GM19240 (cell line): ENCODE results near the gene BCKDK.

Experiments used
- DNase-seq: peaks from one replicate; pipeline ENCODE4 v3.0.0; 2011; ENCODE audit warnings: low spot score; ENCODE audit not compliant: insufficient read length

The BCKDK gene

GRCh38 chr16:31108035-31108793, at the start of gene BCKDK:
TSS of gene BCKDK (plus strand) at chr16:31108386. CDS start at chr16:31109224, 838 bp downstream.
- DNase-seq: peak; percentile 79

DNA sequence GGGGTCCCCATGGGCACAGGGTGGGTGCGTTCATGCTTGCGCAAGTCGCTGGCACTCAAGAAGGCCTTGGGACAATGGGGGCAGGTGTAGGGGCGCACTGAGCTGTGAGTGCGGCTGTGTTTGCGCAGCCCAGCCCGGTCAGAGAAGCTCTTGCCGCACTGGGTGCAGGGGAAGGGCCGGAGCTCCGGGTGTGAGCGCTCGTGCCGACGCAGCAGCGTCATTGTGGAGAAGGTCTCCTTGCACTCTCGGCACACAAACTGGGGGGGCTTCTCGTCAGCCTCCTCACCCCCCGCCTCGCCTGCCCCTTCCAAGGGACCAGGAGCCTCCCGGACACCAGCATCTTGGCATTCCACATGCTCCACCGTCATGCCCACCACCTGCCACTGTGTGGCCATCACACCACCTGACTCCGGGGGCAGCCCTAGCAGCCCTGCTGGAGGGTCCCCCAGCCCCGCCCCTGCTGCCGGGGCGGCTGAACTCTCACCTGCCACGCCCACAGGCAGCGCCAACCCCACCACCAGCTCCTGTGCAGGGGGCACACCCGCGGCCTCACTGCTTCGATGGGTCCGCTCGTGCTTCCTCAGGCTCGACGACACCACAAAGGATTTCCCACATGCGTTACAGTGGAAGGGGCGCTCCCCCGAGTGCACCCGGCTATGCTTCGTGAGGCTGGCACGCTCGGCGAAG, 46.9 kb upstream of the BCKDK start:
- DNase-seq: no peak

- no peak for DNase-seq
Observed at GRCh38 chr16:31061813-31062440, 46.3 kb upstream of the BCKDK start.

GRCh38 chr16:31063495-31063842, 44.7 kb upstream of the BCKDK start:
- DNase-seq: no peak

- DNase-seq: no peak
Observed at GRCh38 chr16:31063843-31064611, 44.2 kb upstream of the BCKDK start.

GRCh38 chr16:31064882-31065461, 43.2 kb upstream of the BCKDK start:
- no peak for DNase-seq

DNA sequence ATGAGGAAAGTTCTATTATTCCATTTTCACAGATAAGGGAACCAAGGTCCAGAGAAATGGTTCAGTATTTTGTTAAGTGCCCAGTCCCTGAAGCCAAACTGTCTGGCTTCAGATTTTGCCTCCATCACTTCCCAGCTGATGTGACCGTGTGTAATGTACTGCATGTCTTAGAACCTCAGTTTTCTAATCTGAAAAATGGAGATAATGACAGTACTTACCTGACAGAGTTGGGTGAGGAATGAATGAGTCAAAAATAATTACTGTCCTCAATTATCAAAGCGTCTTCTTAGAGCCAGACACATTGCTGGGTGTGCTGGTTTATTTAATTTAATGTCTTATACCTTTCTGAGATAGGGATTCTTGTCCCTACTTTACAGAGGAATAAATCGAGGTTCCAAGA, 40.8 kb upstream of the BCKDK start:
- DNase-seq: no peak

- DNase-seq: no peak
Observed at GRCh38 chr16:31071861-31072260, 36.3 kb upstream of the BCKDK start.

DNA sequence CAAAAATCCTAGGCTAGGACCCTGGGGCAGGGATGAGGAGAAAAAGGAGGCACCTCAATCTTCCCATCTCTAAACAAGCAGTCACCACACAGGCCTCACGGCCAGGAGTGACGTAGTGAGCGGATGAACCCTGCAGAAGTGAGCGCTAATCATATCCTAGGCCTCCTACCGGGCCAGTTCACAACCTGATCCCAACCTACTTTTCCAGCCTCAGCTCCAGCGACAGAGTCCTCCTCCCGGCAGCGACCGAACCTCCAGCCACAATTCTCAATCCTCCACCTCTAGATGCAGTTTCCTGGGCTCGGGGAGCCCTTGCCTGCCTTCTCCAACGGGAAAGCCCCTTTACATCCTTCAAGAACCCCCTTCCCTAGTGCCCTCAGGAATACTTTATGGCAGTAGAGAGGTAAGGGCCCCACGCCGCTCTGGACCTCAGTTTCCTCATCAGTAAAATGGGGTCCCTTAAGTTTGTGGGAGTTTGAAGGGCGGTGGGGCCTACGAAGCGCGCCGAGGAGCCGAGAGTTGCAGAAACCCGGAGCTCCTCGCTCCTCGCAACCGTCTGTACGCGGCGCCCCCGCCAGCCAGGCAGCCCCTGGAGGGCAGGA, 35.5 kb upstream of the BCKDK start:
- no peak for DNase-seq

DNA sequence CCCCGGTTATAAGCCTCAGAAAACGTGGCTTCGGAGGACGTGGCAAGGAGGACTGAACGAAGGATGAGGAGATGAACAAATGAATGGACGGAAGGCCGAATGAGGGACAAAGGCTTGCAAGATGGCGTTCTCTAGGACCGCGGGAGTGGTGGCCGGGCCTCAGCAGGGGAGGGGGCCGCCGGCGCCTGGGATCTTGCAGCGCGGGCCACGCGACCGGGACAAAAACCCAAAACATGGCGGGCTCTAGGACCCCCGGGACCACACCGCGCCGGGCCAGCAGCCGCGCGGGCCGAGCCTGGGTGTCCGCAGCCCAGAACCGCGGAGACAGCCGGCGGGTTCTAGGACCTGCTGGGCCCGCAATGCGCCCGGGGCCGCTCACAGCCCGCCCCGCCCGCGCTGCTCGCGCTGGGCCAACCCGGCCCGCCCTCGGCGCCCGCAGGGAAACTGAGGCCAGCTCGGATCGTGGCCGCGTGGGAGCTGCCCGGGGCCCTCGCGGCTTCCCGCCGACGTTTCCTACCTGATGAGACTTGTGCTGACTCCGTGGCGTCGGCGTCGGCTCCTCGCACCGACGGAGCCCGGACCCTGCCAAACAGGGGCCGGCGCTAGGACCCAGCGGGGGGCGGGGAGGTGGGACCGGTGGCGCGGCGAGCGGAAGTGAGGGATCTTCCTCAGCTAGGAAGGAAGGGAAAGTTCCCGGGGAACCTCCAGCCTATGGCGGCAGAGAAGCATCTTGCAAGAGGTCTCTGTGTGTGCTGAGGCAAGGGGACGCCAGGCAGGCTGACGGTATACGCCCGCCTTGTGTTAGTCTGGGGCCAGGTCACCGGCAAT, 34.8 kb upstream of the BCKDK start:
- DNase-seq: peak; percentile 80

DNA sequence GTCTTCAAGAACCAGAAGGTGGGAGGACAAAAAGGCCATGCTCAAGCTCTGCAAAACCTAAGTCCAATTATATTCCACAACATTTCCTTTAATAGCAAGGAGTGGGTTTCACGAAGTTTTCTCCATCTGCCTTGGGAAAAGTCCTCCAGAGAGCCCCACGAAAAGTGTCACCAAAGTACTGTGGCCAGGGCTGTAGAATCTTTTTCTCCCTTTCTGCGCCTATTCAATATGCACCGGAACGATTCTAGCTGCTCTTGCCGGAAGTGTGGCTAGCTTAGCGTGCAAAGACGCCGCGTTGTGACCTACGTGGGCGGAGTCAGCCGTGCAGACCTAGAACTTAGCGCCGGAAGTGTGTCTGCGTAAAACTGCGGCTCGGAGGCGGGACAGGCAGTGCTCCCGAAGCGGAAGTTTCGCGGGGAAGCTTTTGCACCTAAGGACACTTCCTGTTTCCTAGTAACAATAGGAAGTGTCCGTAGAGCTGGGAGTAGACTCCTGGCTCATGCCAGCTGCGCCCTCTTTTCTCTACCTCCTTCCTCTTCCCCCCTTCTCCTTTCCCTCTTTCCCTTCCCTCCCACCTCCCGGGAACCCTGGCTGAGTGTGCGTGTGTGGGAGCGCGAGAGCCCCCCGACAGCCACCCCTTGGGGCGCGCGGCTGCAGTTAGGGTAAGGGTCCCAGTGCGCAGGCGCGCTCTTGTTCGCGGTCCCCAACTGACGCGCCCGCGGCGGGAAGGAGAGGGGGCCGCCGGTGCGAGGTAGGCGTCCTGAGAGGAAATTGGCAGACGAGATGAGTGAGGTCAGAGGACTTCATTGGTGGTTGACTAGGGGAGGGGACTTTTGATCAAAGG, 34.0 kb upstream of the BCKDK start, which contains the start of the genes ZNF646 and ZNF668:
Gene ZNF646 (plus strand): TSS at position 453 of the 844 bp plus-strand sequence. CDS start 1,903 bp downstream, outside the sequence.
Gene ZNF668 (minus strand): TSS at position 271 of the 844 bp plus-strand sequence. CDS start 9,781 bp downstream, outside the sequence.
- DNase-seq: peak; percentile 99

DNA sequence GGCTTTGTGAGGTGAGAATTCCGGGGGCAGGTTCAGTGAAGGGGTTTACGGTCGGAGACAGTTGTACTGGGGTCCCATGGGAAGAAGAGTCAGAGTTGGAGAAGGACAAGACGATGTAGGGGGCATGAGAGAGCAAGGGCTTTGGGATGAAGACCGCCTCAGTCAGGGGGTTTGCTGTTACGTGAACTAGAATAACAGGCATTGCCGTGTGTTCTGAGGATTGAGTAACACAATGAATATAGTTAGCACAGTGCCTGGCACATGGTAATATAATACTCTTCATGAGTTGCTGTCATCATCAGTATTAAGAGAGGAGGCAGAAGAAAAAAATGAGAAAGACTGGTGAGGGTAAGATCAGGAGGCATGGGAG, 33.4 kb upstream of the BCKDK start:
- no peak for DNase-seq

DNA sequence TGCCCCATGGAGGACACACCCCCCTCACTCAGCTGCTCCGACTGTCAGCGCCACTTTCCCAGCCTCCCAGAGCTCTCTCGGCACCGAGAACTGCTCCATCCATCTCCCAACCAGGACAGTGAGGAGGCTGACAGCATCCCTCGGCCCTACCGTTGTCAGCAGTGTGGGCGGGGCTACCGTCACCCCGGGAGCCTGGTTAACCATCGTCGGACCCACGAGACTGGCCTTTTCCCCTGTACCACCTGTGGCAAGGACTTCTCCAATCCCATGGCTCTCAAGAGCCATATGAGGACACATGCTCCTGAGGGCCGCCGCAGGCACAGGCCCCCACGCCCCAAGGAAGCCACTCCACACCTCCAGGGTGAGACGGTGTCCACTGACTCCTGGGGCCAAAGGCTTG, 31.9 kb upstream of the BCKDK start:
- DNase-seq: no peak

GRCh38 chr16:31077024-31077423, 31.2 kb upstream of the BCKDK start:
- DNase-seq: no peak

GRCh38 chr16:31077592-31078396, 30.4 kb upstream of the BCKDK start:
- no peak for DNase-seq

DNA sequence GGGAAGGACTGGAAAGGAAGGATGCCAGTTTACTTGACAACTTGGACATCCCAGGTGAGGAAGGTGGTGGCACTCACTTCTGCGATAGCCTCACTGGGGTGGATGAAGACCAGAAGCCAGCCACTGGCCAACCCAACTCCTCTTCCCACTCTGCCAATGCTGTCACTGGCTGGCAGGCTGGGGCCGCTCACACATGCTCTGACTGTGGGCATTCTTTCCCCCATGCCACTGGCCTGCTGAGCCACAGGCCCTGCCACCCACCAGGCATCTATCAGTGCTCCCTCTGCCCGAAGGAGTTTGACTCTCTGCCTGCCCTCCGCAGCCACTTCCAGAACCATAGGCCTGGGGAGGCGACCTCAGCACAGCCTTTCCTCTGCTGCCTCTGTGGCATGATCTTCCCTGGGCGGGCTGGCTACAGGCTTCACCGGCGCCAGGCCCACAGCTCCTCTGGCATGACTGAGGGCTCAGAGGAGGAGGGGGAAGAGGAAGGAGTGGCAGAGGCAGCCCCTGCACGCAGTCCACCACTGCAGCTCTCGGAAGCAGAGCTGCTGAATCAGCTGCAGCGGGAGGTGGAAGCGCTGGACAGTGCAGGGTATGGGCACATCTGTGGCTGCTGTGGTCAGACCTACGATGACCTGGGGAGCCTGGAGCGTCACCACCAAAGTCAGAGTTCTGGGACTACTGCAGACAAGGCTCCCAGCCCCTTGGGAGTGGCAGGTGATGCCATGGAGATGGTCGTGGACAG, 29.4 kb upstream of the BCKDK start:
- no peak for DNase-seq

- DNase-seq: no peak
Observed at GRCh38 chr16:31079342-31079944, 28.7 kb upstream of the BCKDK start.
